SKM-1 (cell line): Measurements from ENCODE around the gene RCC1.
"Not testable (repeated sequence)": the region's sequence is repeated elsewhere in the genome, so short reads cannot be mapped to it uniquely, and the experiment has no call there.

Source experiments
- DNase-seq: peaks from one replicate; lab custom pipeline; 2025; ENCODE audit not compliant: unreplicated experiment; lab: John Stamatoyannopoulos, UW

RCC1 gene

GRCh38 chr1:28510273-28510969, 4.6 kb downstream of the RCC1 start:
- no peak for DNase-seq

GRCh38 chr1:28510970-28511440, 5.2 kb downstream of the RCC1 start:
- no peak for DNase-seq

DNA sequence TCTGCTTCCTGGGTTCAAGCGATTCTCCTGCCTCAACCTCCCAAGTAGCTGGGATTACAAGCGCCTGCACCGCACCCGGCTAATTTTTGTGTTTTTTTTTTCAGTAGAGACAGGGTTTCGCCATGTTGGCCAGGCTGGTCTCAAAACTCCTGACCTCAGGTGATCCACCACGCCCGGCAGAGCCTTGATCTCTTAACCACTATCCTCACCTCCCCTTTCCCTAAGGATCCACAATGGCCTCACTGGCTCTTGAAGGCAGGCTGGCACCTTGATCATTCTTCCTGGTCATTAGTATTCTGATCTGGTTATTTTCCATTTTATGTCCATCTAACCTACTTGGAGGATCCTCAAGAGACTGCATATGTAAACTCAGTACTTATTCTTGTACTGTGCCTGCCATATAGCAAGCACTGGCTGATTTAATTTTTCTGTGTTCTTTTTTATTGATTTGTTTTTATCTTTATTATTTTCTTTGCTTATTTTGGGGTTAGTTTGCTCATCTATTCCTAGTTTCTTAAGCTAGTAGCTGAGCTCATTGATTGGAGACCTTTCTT, 6.3 kb downstream of the RCC1 start:
- DNase-seq = no peak

GRCh38 chr1:28514445-28514933, 8.6 kb downstream of the RCC1 start:
- DNase-seq = not testable (repeated sequence)

GRCh38 chr1:28516518-28516956, 10.7 kb downstream of the RCC1 start:
- DNase-seq = no peak

DNA sequence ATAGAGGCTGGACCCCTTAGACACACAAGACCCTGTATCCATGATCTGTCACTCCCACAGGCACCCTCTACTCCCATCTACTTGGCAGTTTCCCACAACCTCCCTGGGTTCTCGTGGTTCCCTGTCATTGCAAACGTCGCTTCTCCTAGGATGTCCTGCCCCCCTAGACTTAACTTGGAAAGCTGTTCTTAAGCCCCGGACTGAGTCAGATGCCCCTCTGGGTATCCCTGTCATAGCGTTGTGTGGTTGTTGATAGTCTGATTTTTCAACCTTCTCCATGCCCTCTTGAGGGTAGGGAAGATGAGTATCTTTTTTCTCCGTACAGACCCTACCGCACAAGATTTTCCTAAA, 11.8 kb downstream of the RCC1 start:
- no peak for DNase-seq

- peak; percentile 76 for DNase-seq
Measured at GRCh38 chr1:28518000-28518744, 12.3 kb downstream of the RCC1 start.

DNA sequence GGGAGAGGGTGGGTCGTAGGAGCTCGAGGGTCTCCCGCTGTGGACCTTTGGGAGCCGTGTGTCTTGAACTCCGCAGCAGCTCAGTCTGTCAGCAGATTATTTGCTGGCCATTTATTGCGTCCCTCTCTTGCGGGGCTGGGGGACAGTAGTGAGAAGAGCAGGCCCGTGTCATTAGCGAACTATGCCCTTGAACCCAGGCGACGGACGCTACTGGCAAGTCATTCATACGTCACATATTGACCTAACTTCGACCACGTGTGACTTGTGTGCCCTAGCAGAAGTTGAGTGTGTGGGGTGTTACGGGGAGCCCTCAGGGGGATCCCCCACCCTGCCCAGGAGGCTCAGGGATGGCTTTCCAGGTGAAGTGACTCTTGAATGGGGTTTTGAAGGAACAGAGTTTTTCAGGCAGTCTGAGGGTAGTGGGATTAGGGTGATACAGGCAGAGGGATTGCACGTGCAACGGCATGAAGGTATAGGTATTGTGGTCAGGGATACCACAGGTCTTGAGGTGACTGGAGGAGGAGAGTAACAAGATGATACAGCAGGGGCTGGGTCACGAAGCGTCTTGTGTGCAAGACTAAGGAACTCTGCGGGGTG, 13.0 kb downstream of the RCC1 start:
- no peak for DNase-seq

- DNase-seq = no peak
Measured at GRCh38 chr1:28519946-28520725, 14.3 kb downstream of the RCC1 start.

DNA sequence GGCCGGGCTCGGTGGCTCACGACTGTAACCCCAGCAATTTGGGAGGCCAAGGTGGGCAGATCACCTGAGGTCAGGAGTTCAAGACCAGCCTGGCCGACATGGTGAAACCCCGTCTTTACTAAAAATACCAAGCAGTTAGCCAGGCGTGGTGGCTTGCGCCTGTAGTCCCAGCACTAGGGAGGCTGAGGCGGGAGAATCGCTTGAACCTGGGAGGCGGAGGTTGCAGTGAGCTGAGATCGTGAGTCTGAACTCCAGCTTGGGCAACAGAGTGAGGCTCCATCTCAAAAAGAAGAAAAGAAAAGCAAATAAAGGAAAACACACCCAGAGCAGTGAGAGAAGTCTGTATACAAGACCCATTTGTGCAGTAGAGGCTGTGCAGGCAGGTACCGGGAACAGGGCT, 15.0 kb downstream of the RCC1 start:
- DNase-seq = not testable (repeated sequence)

DNA sequence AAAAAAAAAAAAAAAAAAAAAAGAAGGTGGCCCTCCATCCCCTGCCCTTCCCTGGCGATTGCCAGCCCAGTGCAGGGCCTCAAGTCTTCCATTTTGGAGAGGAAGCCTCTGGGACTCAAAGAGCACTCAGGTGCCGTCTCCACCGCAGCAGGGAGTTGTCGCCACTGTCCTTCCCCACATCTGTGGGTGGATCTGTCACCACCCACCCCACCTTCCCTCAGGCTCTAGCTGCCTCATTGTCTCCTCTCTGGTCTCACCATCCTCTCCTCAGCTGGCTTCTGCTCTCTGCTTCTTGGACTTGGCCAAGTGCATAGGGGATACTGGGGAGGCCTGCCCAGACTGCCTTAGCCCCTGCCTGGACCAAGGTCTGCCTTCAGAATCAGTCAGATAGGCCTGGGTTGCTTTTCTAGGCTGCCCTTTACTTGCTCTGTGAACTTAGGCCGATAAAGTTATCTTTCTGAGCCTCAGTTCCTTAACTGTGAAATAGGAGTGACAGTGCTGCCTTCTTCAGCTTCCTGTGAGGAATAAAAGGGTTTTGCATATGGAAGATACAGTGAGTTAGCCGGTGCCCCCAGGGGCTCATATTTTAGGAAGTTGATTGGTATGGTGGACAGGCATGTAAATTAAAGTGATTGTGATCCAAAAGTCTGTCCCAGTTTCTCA, 15.8 kb downstream of the RCC1 start:
- DNase-seq = no peak

DNA sequence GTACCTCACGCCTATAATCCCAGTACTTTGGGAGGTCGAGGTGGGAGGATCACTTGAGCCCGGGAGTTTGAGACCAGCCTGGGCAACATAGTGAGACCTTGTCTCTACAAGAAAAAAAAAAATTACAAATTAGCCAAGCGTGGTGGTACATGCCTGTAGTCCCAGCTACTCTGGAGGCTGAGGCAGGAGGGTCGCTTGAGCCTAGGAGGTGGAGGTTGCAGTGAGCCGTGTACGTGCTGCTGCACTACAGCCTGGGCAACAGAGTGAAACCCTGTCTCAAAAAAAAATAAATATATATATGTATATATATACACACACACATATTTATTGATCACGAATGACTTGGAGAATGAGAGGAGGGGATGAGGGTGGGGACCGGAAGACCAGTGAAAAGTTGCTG, 16.7 kb downstream of the RCC1 start:
- not testable (repeated sequence) for DNase-seq

- DNase-seq = not testable (repeated sequence)
Measured at GRCh38 chr1:28525002-28525642, 19.3 kb downstream of the RCC1 start.

- DNase-seq = no peak
Measured at GRCh38 chr1:28526886-28527285, 21.0 kb downstream of the RCC1 start.

GRCh38 chr1:28530456-28530855, 24.6 kb downstream of the RCC1 start:
- no peak for DNase-seq

- no peak for DNase-seq
Measured at GRCh38 chr1:28534671-28535070, 28.8 kb downstream of the RCC1 start.

GRCh38 chr1:28535180-28535579, 29.3 kb downstream of the RCC1 start:
- no peak for DNase-seq

DNA sequence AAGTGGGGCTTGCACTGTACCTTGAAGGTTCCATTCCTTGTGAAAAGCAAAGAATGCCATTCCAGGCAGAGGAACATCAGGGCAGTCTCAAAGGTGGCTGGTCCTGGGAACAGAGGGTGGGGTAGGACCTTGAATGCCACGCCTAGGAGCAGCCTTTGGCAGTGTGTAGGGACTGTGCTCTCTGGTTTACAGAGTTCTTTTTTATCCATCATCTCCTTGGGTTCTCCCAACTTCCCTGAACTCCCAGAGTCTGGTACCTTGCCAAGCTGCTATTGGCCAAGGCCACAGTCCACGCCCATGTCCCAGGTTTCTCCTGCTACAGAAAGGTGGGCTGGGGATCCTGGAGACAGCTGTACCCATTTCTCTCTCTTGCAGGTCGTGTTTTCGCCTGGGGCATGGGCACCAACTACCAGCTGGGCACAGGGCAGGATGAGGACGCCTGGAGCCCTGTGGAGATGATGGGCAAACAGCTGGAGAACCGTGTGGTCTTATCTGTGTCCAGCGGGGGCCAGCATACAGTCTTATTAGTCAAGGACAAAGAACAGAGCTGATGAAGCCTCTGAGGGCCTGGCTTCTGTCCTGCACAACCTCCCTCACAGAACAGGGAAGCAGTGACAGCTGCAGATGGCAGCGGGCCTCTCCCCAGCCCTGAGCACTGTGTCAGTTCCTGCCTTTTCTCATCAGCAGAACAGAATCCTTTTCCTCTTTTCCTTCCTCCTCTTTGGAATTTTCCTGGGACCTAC, 31.8 kb downstream of the RCC1 start:
- DNase-seq = no peak

DNA sequence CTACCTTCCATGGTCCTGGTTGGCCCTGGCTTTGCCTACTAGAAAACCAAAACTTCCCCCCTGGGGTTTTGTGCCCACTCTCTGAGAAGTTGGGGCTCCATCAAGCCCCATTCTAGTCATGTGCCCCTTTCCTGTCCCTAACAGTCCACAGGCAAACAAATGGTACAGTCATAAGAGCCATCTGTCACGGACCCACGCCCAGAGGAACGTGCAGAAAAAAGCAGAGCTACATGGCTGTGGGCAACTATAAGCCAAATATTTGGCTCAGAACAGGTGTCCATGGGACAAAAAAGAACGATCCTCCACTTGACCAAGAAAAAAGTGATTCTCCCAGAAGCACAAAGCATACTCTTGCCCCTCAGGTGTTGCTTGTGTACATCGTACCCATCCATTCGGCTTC, 32.4 kb downstream of the RCC1 start:
- no peak for DNase-seq
